Stomach (tissue), 9 donors: ENCODE measurements around the gene FRY. TPM values are rescaled to one million over a fixed set of nuclear protein-coding genes. Genes with fewer than 3 reads are reported as not detected.

Source experiments
- DNase-seq, 2 donors: peaks; one replicate each; pipeline versions ENCODE4 v3.0.0 to v3.0.0-alpha.2; 2013 to 2019
- H3K27ac ChIP-seq, 5 donors: fragments of 200-600 bp in 4 of 5; sonication (generic) in 4 of 5; one replicate each; pipeline ENCODE4 v1.5.1; 2013 to 2019; ENCODE audit warnings: mild to moderate bottlenecking in 1 of 5, moderate library complexity in 1 of 5
- H3K27me3 ChIP-seq, 3 donors: fragments of 200-600 bp; sonication (generic); one replicate each; pipeline ENCODE4 v1.5.1; 2017 to 2019; ENCODE audit warnings: mixed run types in 1 of 3
- H3K36me3 ChIP-seq, 4 donors: fragments of 200-600 bp; sonication (generic); 1 replicate in 3 of 4; 2 replicates in 1 of 4; pipeline ENCODE4 v1.5.1; 2016 to 2019
- H3K4me1 ChIP-seq, 4 donors: fragments of 200-600 bp; sonication (generic); one replicate each; pipeline ENCODE4 v1.5.1; 2016 to 2019
- H3K4me3 ChIP-seq, 4 donors: fragments of 200-600 bp; sonication (generic) in 3 of 4; one replicate each; pipeline ENCODE4 v1.5.1; 2016 to 2019; ENCODE audit warnings: mild to moderate bottlenecking in 1 of 4
- H3K9me3 ChIP-seq, 4 donors: fragments of 200-600 bp; sonication (generic); one replicate each; pipeline ENCODE4 v1.5.1; 2016 to 2019
- EP300 ChIP-seq: sonication (generic); formaldehyde crosslinking; IDR thresholded peaks from one replicate; pipeline ENCODE4 v1.6.1; 2017; ENCODE audit warnings: antibody characterized with exemption
- POLR2A ChIP-seq, 4 donors: fragments of 450-650 bp; IDR thresholded peaks; one replicate each; pipeline ENCODE4 v1.6.1; 2016; ENCODE audit warnings: antibody characterized with exemption in 4 of 4, control low read depth in 2 of 4, mild to moderate bottlenecking in 1 of 4, moderate library complexity in 1 of 4
- POLR2AphosphoS5 ChIP-seq, 3 donors: sonication (generic); formaldehyde crosslinking; IDR thresholded peaks; one replicate each; pipeline ENCODE4 v1.6.1; 2016; ENCODE audit warnings: antibody characterized with exemption in 3 of 3
- WGBS, 5 donors: extraction: QIAGEN DNeasy Blood & Tissue Kit in 3 of 5; methylation state at CpG; one replicate each; pipeline versions ENCODE4 v1.1.5 to v1.1.7; 2013 to 2018; 5-methylcytosine and 5-hydroxymethylcytosine counted together
- intact Hi-C: fragments of 100-400 bp; cut with DNase I; formaldehyde crosslinking; loops from one replicate; pipeline ENCODE4 v1.15.1; 2023; ENCODE audit warnings: low total_unique reads
- polyA plus RNA-seq, 3 donors: library from polyadenylated mRNA; stranded (reverse); fragments of 200-250 nt; gene quantifications; one replicate each; pipeline ENCODE4 v1.2.3, GENCODE V29; 2013
- total RNA-seq, 5 donors: library from RNA; depleted of rRNA; stranded (reverse); fragments of >200 nt; gene quantifications; one replicate each; pipeline versions ENCODE4 v1.1.0 to v1.2.3, GENCODE V29; 2014 to 2016
- TF ChIP-seq, protein P1 (sequence below), 7 experiments: fragments of 450-650 bp in 4 of 7; fragments of 200-600 bp in 3 of 7; sonication (generic) in 3 of 7; IDR thresholded peaks; one replicate each; pipeline ENCODE4 v1.5.1; 2016 to 2019; ENCODE audit warnings: antibody characterized with exemption in 7 of 7, control low read depth in 2 of 7, mild to moderate bottlenecking in 1 of 7
- donor health status: healthy with polysubstance abuse.
- donor health status: Bipolar disorder and iron deficiency.
- donor health status: healthy.

FRY gene
- total and polyA plus RNA-seq, 8 donors: 3.5 to 97.1 (median 16.4) TPM

DNA sequence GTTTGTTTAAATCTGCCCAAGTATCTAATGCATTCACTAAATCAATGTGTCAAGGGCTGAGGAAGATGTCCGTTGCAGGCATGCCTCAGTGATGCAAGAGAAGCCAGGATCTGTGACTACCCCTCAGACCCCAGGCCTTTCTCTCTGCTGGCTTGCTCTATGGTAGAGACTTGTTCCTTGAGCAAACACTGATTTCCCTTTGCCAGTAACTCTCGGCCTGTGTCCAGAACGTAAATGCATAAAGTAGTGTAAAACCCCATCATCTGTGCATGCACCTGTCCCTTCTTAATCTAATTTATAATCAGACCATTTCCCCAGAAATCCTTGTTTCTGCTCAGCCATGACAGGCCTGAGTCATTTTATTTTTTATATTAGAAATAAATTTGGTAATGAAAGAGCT is 28.7 kb upstream of the FRY start:
- TF ChIP-seq EP300: no peak
- TF ChIP-seq, protein P1, sequence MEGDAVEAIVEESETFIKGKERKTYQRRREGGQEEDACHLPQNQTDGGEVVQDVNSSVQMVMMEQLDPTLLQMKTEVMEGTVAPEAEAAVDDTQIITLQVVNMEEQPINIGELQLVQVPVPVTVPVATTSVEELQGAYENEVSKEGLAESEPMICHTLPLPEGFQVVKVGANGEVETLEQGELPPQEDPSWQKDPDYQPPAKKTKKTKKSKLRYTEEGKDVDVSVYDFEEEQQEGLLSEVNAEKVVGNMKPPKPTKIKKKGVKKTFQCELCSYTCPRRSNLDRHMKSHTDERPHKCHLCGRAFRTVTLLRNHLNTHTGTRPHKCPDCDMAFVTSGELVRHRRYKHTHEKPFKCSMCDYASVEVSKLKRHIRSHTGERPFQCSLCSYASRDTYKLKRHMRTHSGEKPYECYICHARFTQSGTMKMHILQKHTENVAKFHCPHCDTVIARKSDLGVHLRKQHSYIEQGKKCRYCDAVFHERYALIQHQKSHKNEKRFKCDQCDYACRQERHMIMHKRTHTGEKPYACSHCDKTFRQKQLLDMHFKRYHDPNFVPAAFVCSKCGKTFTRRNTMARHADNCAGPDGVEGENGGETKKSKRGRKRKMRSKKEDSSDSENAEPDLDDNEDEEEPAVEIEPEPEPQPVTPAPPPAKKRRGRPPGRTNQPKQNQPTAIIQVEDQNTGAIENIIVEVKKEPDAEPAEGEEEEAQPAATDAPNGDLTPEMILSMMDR (IDR thresholded peaks at IDR 0.05): no peak
- no peak for TF ChIP-seq POLR2AphosphoS5 (IDR thresholded peaks at IDR 0.05)
- no peak for TF ChIP-seq POLR2A (IDR thresholded peaks at IDR 0.05)
- 37 to 54% (median 45%) methylated on average over 3 of the region's 3 CpGs for WGBS, 5 donors

GRCh38 chr13:32007494-32007893 is 24.1 kb upstream of the FRY start:
- no peak for TF ChIP-seq POLR2AphosphoS5 (IDR thresholded peaks at IDR 0.05)
- no peak for TF ChIP-seq EP300
- TF ChIP-seq POLR2A (IDR thresholded peaks at IDR 0.05): no peak
- TF ChIP-seq, protein P1 (IDR thresholded peaks at IDR 0.05): no peak
- H3K4me1 ChIP-seq: peaks cover 0 to 22% (median 7%) of the 10 kb centered on the region in 4 donors
- H3K27me3 ChIP-seq: no peaks in the 10 kb centered on the region
- H3K27ac ChIP-seq: no peak overlapping the region
- no peaks in the 10 kb centered on the region for H3K36me3 ChIP-seq
- H3K9me3 ChIP-seq: no peaks in the 10 kb centered on the region
- DNase-seq: no peak
- H3K4me3 ChIP-seq: no peak overlapping the region
- intact Hi-C loops: no loop called here

More for the DNA sequence above, 28.7 kb upstream of the FRY start:
- Histone ChIP-seq H3K4me3 (no peak overlapping the region), H3K27me3 (no peaks in the 10 kb centered on the region), H3K9me3 (no peaks in the 10 kb centered on the region), H3K4me1 (peaks cover 0 to 32% (median 9%) of the 10 kb centered on the region in 4 donors), H3K27ac (no peak overlapping the region), H3K36me3 (no peaks in the 10 kb centered on the region)
- intact Hi-C loops: no loop called here
- DNase-seq: peak in 1 of 2 donors; percentile 32

DNA sequence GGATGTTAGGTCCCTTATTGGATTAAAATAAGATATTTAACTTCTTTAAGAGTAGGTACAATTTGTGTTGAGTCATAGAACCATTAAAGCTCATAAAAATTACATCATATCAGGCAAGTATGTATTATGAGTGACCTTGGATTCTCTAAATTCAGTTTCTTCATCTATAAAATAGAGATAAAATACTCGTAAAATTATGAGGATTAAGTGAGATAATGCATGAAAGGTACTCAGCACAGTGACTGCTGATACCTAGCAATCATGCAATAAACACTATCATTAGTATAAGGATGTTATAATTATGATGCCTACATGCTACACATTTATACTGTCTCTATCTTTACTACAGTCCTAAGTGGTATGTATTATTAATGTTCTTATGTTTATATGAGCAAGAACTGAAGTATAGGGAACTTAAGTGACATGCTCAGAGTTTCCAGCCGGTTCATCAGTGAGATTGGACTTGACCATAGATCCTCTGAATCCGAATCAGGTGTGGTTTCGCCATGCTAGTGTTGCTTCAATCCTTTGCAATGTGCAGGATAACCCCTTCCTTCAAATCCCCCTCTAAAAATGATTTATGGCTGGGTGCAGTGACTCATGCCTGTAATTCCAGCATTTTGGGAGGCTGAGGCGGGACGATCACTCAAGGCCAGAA is 22.9 kb upstream of the FRY start:
- Histone ChIP-seq H3K27ac (no peak overlapping the region), H3K9me3 (no peaks in the 10 kb centered on the region), H3K4me1 (peaks cover 0 to 17% (median 7%) of the 10 kb centered on the region in 4 donors), H3K4me3 (no peak overlapping the region), H3K36me3 (no peaks in the 10 kb centered on the region), H3K27me3 (no peaks in the 10 kb centered on the region)
- WGBS, 5 donors: 88 to 96% (median 94%) methylated on average over 6 of the region's 6 CpGs
- intact Hi-C loops: no loop called here
- TF ChIP-seq POLR2AphosphoS5 (IDR thresholded peaks at IDR 0.05) (no peak), EP300 (no peak), POLR2A (IDR thresholded peaks at IDR 0.05) (no peak)
- TF ChIP-seq, protein P1 (IDR thresholded peaks at IDR 0.05): no peak
- DNase-seq: no peak

DNA sequence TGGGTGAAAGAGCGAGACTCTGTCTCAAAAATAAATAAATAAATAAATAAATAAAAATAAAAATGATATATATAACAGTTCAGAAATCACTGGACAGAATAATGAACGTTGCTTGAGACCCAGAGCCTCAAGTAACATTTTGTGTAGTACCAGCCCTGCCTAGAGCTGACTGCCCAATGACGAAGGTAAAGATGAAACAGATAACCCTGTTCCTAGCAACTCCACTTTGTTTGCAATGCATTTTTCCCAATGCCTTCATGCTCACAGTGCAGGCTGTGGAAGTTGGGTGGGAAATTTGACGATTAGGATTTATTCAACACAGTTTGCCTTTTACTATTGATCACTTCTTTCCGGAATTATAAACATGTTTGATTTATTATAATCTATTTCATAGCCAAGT is 22.2 kb upstream of the FRY start:
- Histone ChIP-seq H3K27me3 (no peaks in the 10 kb centered on the region), H3K36me3 (no peaks in the 10 kb centered on the region), H3K4me1 (peaks cover 0 to 10% (median 7%) of the 10 kb centered on the region in 4 donors), H3K27ac (no peak overlapping the region), H3K4me3 (no peak overlapping the region), H3K9me3 (no peaks in the 10 kb centered on the region)
- intact Hi-C loops: no loop called here
- no peak for DNase-seq
- WGBS, 5 donors: 55 to 83% (median 70%) methylated on average over 5 of the region's 5 CpGs
- TF ChIP-seq EP300 (no peak), POLR2A (IDR thresholded peaks at IDR 0.05) (no peak), POLR2AphosphoS5 (IDR thresholded peaks at IDR 0.05) (no peak)
- TF ChIP-seq, protein P1 (IDR thresholded peaks at IDR 0.05): no peak
